K562 (cell line): ENCODE results near the gene TRPC4AP. TPM values are rescaled to one million over a fixed set of nuclear protein-coding genes. Genes with fewer than 3 reads are reported as not detected.

Source experiments
- ATAC-seq: fragments of 200-7000 bp; cut with Tn5 transposase; 3 replicates; pipeline ENCODE4 v1.9.1; 2020; ENCODE audit warnings: moderate library complexity
- BruUV-seq: library from RNA; stranded (reverse); fragments of 400-500 nt; replicated peaks from 2 replicates; lab custom pipeline; 2021; lab: Mats Ljungman, UMichigan
- CTCF ChIA-PET: fragments of 300-600 bp; formaldehyde crosslinking; extraction: SDS; loops from one replicate; lab custom pipeline; 2021; ENCODE audit warnings: low intra/inter-chr PET ratio; lab: Yijun Ruan, JAX
- POLR2A ChIA-PET: fragments of 300-600, 350-650 bp; sonication (Branson Sonifier 250); formaldehyde crosslinking; extraction: SDS; loops from one replicate; lab custom pipeline; 2021; ENCODE audit warnings: antibody characterized with exemption, inconsistent platforms; lab: Yijun Ruan, JAX
- DNase-seq, 4 experiments: peaks; one replicate each; pipeline versions ENCODE4 v3.0.0 to v3.0.0-alpha.2; 2011 to 2018; ENCODE audit warnings: low spot score in 3 of 4, mixed read lengths in 3 of 4; ENCODE audit errors: extremely low read depth in 1 of 4
- FAIRE-seq: peaks from 2 replicates; lab custom pipeline; 2011; peaks lifted over from hg19 to GRCh38; lab: Jason Lieb, UNC
- H2AFZ ChIP-seq: 2 replicates; pipeline ENCODE4 v1.6.0; 2011; ENCODE audit warnings: low read depth, low read length, control low read depth, inconsistent platforms
- H3K27ac ChIP-seq: fragments of 200-600 bp; 3 replicates; pipeline ENCODE4 v1.8.0; 2011; ENCODE audit warnings: low read depth, mild to moderate bottlenecking, control low read depth, inconsistent platforms, low read length, moderate library complexity, mixed read lengths; ENCODE audit errors: extremely low read depth
- H3K27me3 ChIP-seq, 2 experiments: fragments of 300-600 bp in 1 of 2; 2 replicates in 1 of 2; 3 replicates in 1 of 2; pipeline versions ENCODE4 v1.6.0 to v1.8.0; 2011; ENCODE audit warnings: inconsistent platforms in 2 of 2, low read length in 2 of 2, mild to moderate bottlenecking in 1 of 2, mixed read lengths in 1 of 2, moderate library complexity in 1 of 2; ENCODE audit not compliant: control insufficient read depth in 2 of 2, insufficient read depth in 2 of 2
- H3K36me3 ChIP-seq: fragments of 300-600 bp; 3 replicates; pipeline ENCODE4 v1.8.0; 2011; ENCODE audit warnings: mild to moderate bottlenecking, low read length, inconsistent platforms; ENCODE audit not compliant: control insufficient read depth, insufficient read depth
- H3K4me1 ChIP-seq, 2 experiments: fragments of 200-600 bp in 1 of 2; replicated peaks in 1 of 2; 2 replicates in 1 of 2; 3 replicates in 1 of 2; pipeline versions ENCODE4 v1.5.1 to v1.8.0; 2011; ENCODE audit warnings: inconsistent platforms in 2 of 2, low read length in 2 of 2, mild to moderate bottlenecking in 1 of 2, mixed read lengths in 1 of 2, moderate library complexity in 1 of 2; ENCODE audit not compliant: control insufficient read depth in 2 of 2, insufficient read depth in 2 of 2
- H3K4me2 ChIP-seq: 2 replicates; pipeline ENCODE4 v1.6.1; 2011; ENCODE audit warnings: low read length, control low read depth, inconsistent platforms, mixed read lengths; ENCODE audit not compliant: insufficient read depth
- H3K4me3 ChIP-seq: fragments of 200-600 bp; sonication (generic), shearing (Covaris generic); 2 replicates; pipeline ENCODE4 v1.5.1; 2016; ENCODE audit warnings: control low read depth, inconsistent platforms
- H3K79me2 ChIP-seq: fragments of 200-600 bp; 3 replicates; pipeline ENCODE4 v1.8.0; 2011; ENCODE audit warnings: low read length, inconsistent platforms; ENCODE audit not compliant: control insufficient read depth, insufficient read depth
- H3K9ac ChIP-seq, 2 experiments: 2 replicates each; pipeline versions ENCODE4 v1.6.0 to v1.6.1; 2011; ENCODE audit warnings: low read depth in 2 of 2, low read length in 2 of 2, control low read depth in 1 of 2, inconsistent platforms in 1 of 2, mild to moderate bottlenecking in 1 of 2, mixed read lengths in 1 of 2; ENCODE audit not compliant: insufficient read depth in 1 of 2
- H3K9me1 ChIP-seq: one replicate; pipeline ENCODE4 v1.6.0; 2011; ENCODE audit warnings: inconsistent platforms, mild to moderate bottlenecking, low read length, moderate library complexity; ENCODE audit not compliant: control insufficient read depth, insufficient read depth
- H3K9me3 ChIP-seq: replicated peaks from 2 replicates; pipeline ENCODE4 v1.5.1; 2011; ENCODE audit warnings: low read depth, low read length, inconsistent platforms; ENCODE audit not compliant: control insufficient read depth, insufficient read depth
- H4K20me1 ChIP-seq: replicated peaks from 2 replicates; pipeline ENCODE4 v1.6.1; 2011; ENCODE audit warnings: low read length, inconsistent platforms, mixed read lengths; ENCODE audit not compliant: control insufficient read depth, insufficient read depth
- ARHGAP35 ChIP-seq: fragments of 450-650 bp; IDR thresholded peaks from 2 replicates; pipeline ENCODE4 v1.6.1; 2018; ENCODE audit not compliant: partially characterized antibody
- ATF4 ChIP-seq: fragments of 450-650 bp; formaldehyde crosslinking; IDR thresholded peaks from 2 replicates; pipeline ENCODE4 v1.4.0; 2022; ENCODE audit warnings: mild to moderate bottlenecking, moderate library complexity
- BACH1 ChIP-seq: fragments of 200-800 bp; sonication (Bioruptor generic); IDR thresholded peaks from 2 replicates; pipeline ENCODE4 v1.6.1; 2016; ENCODE audit warnings: missing genetic modification characterization, missing compliant biosample characterization
- BHLHE40 ChIP-seq: IDR thresholded peaks from 2 replicates; pipeline ENCODE4 v1.6.1; 2011; ENCODE audit warnings: low read length, improper control_type of control experiment
- CBX5 ChIP-seq: IDR thresholded peaks from 2 replicates; pipeline ENCODE4 v1.6.1; 2014; ENCODE audit warnings: low read depth, borderline replicate concordance
- CREB3 ChIP-seq: fragments of 450-650 bp; conservative IDR thresholded peaks from 2 replicates; pipeline ENCODE4 v1.6.1; 2016; ENCODE audit warnings: missing genetic modification characterization, low read depth, mild to moderate bottlenecking, missing compliant biosample characterization, moderate library complexity
- FOSL1 ChIP-seq: fragments of 200-800 bp; sonication (Bioruptor generic); conservative IDR thresholded peaks from 2 replicates; pipeline ENCODE4 v1.6.1; 2016; ENCODE audit warnings: missing genetic modification characterization, missing compliant biosample characterization
- FOXK2 ChIP-seq, 2 experiments: fragments of 450-650 bp; IDR thresholded peaks in 1 of 2; conservative IDR thresholded peaks in 1 of 2; 2 replicates each; pipeline ENCODE4 v1.6.1; 2016; ENCODE audit warnings: low read depth in 2 of 2, mild to moderate bottlenecking in 1 of 2
- KDM5B ChIP-seq: fragments of 200-600 bp; sonication (generic); IDR thresholded peaks from 2 replicates; pipeline ENCODE4 v1.6.1; 2012; ENCODE audit warnings: low read depth, mild to moderate bottlenecking, moderate library complexity, low read length, control low read depth, inconsistent platforms; ENCODE audit not compliant: insufficient replicate concordance
- NFRKB ChIP-seq: fragments of 450-650 bp; IDR thresholded peaks from 2 replicates; pipeline ENCODE4 v1.6.1; 2016; ENCODE audit warnings: low read depth
- NR2F6 ChIP-seq: fragments of 450-650 bp; formaldehyde crosslinking; IDR thresholded peaks from 2 replicates; pipeline ENCODE4 v1.4.0; 2020; ENCODE audit warnings: mild to moderate bottlenecking
- PHF21A ChIP-seq: fragments of 450-650 bp; IDR thresholded peaks from 2 replicates; pipeline ENCODE4 v1.6.1; 2017; ENCODE audit warnings: low read depth, borderline replicate concordance
- SMAD2 ChIP-seq: fragments of 150-350 bp; IDR thresholded peaks from 2 replicates; pipeline ENCODE4 v1.6.1; 2014; ENCODE audit warnings: low read depth, mild to moderate bottlenecking, low read length
- TRIM24 ChIP-seq, 2 experiments: fragments of 450-650 bp; IDR thresholded peaks; 2 replicates each; pipeline ENCODE4 v1.6.1; 2016
- ZBTB17 ChIP-seq: fragments of 450-650 bp; formaldehyde crosslinking; IDR thresholded peaks from 2 replicates; pipeline ENCODE4 v1.4.0; 2020; ENCODE audit warnings: mild to moderate bottlenecking
- ZBTB7A ChIP-seq: IDR thresholded peaks from 2 replicates; pipeline ENCODE4 v1.6.1; 2011; ENCODE audit warnings: low read depth, mild to moderate bottlenecking, low read length, moderate library complexity, borderline replicate concordance; ENCODE audit not compliant: control insufficient read depth
- ZNF133 ChIP-seq: fragments of 250-450 bp; sonication (Bioruptor Pico); IDR thresholded peaks from 2 replicates; pipeline ENCODE4 v1.4.0; 2020; ENCODE audit warnings: mild to moderate bottlenecking
- ZNF146 ChIP-seq: IDR thresholded peaks from one replicate; pipeline ENCODE4 v1.6.1; 2018; ENCODE audit warnings: missing compliant biosample characterization; ENCODE audit not compliant: unreplicated experiment
- ZNF561 ChIP-seq: fragments of 450-650 bp; formaldehyde crosslinking; conservative IDR thresholded peaks from 2 replicates; pipeline ENCODE4 v1.4.0; 2020; ENCODE audit warnings: mild to moderate bottlenecking, moderate library complexity
- ZNF655 ChIP-seq: fragments of 250-450 bp; sonication (Bioruptor Pico); IDR thresholded peaks from 2 replicates; pipeline ENCODE4 v1.5.0; 2021
- ZNF830 ChIP-seq: fragments of 250-450 bp; sonication (Bioruptor Pico); IDR thresholded peaks from 2 replicates; pipeline ENCODE4 v1.5.0; 2021; ENCODE audit warnings: mild to moderate bottlenecking
- WGBS: fragments of 100-300 bp; shearing (Covaris generic); methylation state at CpG from one replicate; pipeline ENCODE4 v1.1.6; 2016; ENCODE audit warnings: low coverage, mixed read lengths; ENCODE audit not compliant: insufficient coverage; ENCODE audit errors: missing lambda C conversion rate; 5-methylcytosine and 5-hydroxymethylcytosine counted together
- in situ Hi-C: fragments of 300-500 bp; cut with MboI; formaldehyde crosslinking; loops from 4 replicates; pipeline ENCODE4 v1.15.0; 2018; ENCODE audit warnings: inconsistent platforms, mixed read lengths
- intact Hi-C: fragments of 100-400 bp; cut with micrococcal nuclease; formaldehyde crosslinking; loops from 2 replicates; pipeline ENCODE4 v1.14.2; 2022
- polyA plus RNA-seq, 8 experiments: library from polyadenylated mRNA; depleted of rRNA in 4 of 8; stranded (reverse) in 5 of 8; unstranded in 3 of 8; fragments of >200 nt; fragmentation: Nextera tagmentation in 2 of 8; fragmentation: Illumina TruSeq in 1 of 8; extraction: Ambion mirVana in 2 of 8; extraction: Trizol in 1 of 8; gene quantifications; 2 replicates each; pipeline versions ENCODE4 v1.2.1 to v1.2.3, GENCODE V29; 2011 to 2014; ENCODE audit warnings: inconsistent platforms in 1 of 8, missing spikeins in 1 of 8
- total RNA-seq, 7 experiments: library from RNA; depleted of rRNA in 6 of 7; stranded (reverse); fragments of >200 nt in 6 of 7; fragmentation: Illumina TruSeq in 2 of 7; extraction: Trizol in 2 of 7; gene quantifications; 2 replicates each; pipeline versions ENCODE4 v1.2.1 to v1.2.3, GENCODE V29; 2011 to 2021; ENCODE audit warnings: low replicate concordance in 1 of 7

The TRPC4AP gene
- total and polyA plus RNA-seq, 9 of the 15 experiments (the other 6 are each of a cell fraction or from before 2014, with no cell fraction given), result 2.3 to 70.3 (median 33.3) TPM

- TF ChIP-seq CREB3 (no peak), ZBTB17 (CRISPR knock-in tag) (no peak), NR2F6 (CRISPR knock-in tag) (no peak), ZNF146 (CRISPR knock-in tag) (no peak), ATF4 (CRISPR knock-in tag) (no peak)
Observed at GRCh38 chr20:34995192-34995591, 97.4 kb downstream of the TRPC4AP start (continued).

GRCh38 chr20:34994509-34995131, 98.0 kb downstream of the TRPC4AP start:
- POLR2A ChIA-PET, result interaction anchor here (1.2 kb wide), 1 partner anchor 29 kb away, joined by 3 read pairs; no protein-coding TSS in a partner anchor
- no peak overlapping the region; a peak in 1 of 4 replicates for H3K9ac ChIP-seq
- peaks cover 0 to 18% of the 10 kb centered on the region in 2 experiments; a peak in 3 of 5 replicates for H3K4me1 ChIP-seq
- intact Hi-C loops (no loop called here), in situ Hi-C loops (no loop called here)
- FAIRE-seq (no peak), DNase-seq (no peak), ATAC-seq (no peak)
- no TSS peak for BruUV-seq
- no peaks in the 10 kb centered on the region for H3K27me3 ChIP-seq
- H2AFZ ChIP-seq, result no peak overlapping the region
- no peak overlapping the region for H3K4me2 ChIP-seq
- H3K4me3 ChIP-seq, result no peak overlapping the region
- peaks cover 39% of the 10 kb centered on the region; the same call in 2 of the 3 replicates for H3K36me3 ChIP-seq
- no peak overlapping the region for H3K27ac ChIP-seq
- H3K9me3 ChIP-seq, result no peaks in the 10 kb centered on the region
- H3K9me1 ChIP-seq, result no peaks in the 10 kb centered on the region
- H3K79me2 ChIP-seq, result no peaks in the 10 kb centered on the region
- peaks cover 4% of the 10 kb centered on the region; the same call in 1 of the 2 replicates for H4K20me1 ChIP-seq
- CTCF ChIA-PET, result no interaction called here
- 74% methylated on average over 13 of the region's 14 CpGs for WGBS
- TF ChIP-seq FOSL1 (tag), result no peak
- TF ChIP-seq ZBTB7A, result no peak
- no peak for TF ChIP-seq TRIM24 (IDR thresholded peaks at IDR 0.05)
- no peak for TF ChIP-seq SMAD2
- TF ChIP-seq PHF21A, result no peak
- no peak for TF ChIP-seq NFRKB
- TF ChIP-seq ZNF133 (CRISPR knock-in tag), result no peak
- TF ChIP-seq ZNF830, result no peak
- no peak for TF ChIP-seq ZNF655 (CRISPR knock-in tag)
- TF ChIP-seq ZNF561 (CRISPR knock-in tag), result no peak
- no peak for TF ChIP-seq ARHGAP35
- no peak for TF ChIP-seq BHLHE40
- no peak for TF ChIP-seq CBX5
- TF ChIP-seq KDM5B, result no peak
- TF ChIP-seq FOXK2 (conservative IDR thresholded peaks at IDR 0.05 in 1 of 2, IDR thresholded peaks at IDR 0.05 in 1 of 2; ENCODE audit: low read depth in 2 of 2), result no peak
- no peak for TF ChIP-seq BACH1 (tag)
